NCI-H128 (cell line): ENCODE measurements around the gene LCE3A.

Experiments used
- DNase-seq: peaks from one replicate; lab custom pipeline; 2025; ENCODE audit not compliant: unreplicated experiment; lab: John Stamatoyannopoulos, UW

The LCE3A gene

GRCh38 chr1:152577168-152577567, 45.7 kb downstream of the LCE3A start:
- no peak for DNase-seq
